K562 (cell line): Measurements from ENCODE around the gene BCAM. TPM values are rescaled to one million over a fixed set of nuclear protein-coding genes. Genes with fewer than 3 reads are reported as not detected.

Experiments used
- NFIC ChIP-seq: fragments of 450-650 bp; IDR thresholded peaks from 2 replicates; pipeline ENCODE4 v1.6.1; 2017; ENCODE audit warnings: mild to moderate bottlenecking, inconsistent platforms
- VEZF1 ChIP-seq: fragments of 200-800 bp; sonication (Bioruptor generic); IDR thresholded peaks from 2 replicates; pipeline ENCODE4 v1.6.1; 2017; ENCODE audit warnings: missing genetic modification characterization, missing compliant biosample characterization
- ZBTB40 ChIP-seq, 2 experiments: fragments of 450-650 bp in 1 of 2; sonication (generic) in 1 of 2; formaldehyde crosslinking in 1 of 2; IDR thresholded peaks; 2 replicates each; pipeline versions ENCODE4 v1.7.1 to v1.9.0; 2016 to 2022; ENCODE audit warnings: inconsistent platforms in 1 of 2, mild to moderate bottlenecking in 1 of 2, missing genetic modification reagents in 1 of 2
- polyA plus RNA-seq, 8 experiments: library from polyadenylated mRNA; depleted of rRNA in 4 of 8; stranded (reverse) in 5 of 8; unstranded in 3 of 8; fragments of >200 nt; fragmentation: Nextera tagmentation in 2 of 8; fragmentation: Illumina TruSeq in 1 of 8; extraction: Ambion mirVana in 2 of 8; extraction: Trizol in 1 of 8; gene quantifications; 2 replicates each; pipeline versions ENCODE4 v1.2.1 to v1.2.3, GENCODE V29; 2011 to 2014; ENCODE audit warnings: inconsistent platforms in 1 of 8, missing spikeins in 1 of 8
- total RNA-seq, 7 experiments: library from RNA; depleted of rRNA in 6 of 7; stranded (reverse); fragments of >200 nt in 6 of 7; fragmentation: Illumina TruSeq in 2 of 7; extraction: Trizol in 2 of 7; gene quantifications; 2 replicates each; pipeline versions ENCODE4 v1.2.1 to v1.2.3, GENCODE V29; 2011 to 2021; ENCODE audit warnings: low replicate concordance in 1 of 7

BCAM gene
- total and polyA plus RNA-seq, 9 of the 15 experiments (the other 6 are each of a cell fraction or from before 2014, with no cell fraction given), result 0.07 to 1.3 (median 0.33) TPM; not detected in 2

GRCh38 chr19:44808463-44809371 is at the start of gene BCAM (continued):
- TF ChIP-seq VEZF1 (CRISPR knock-in tag) (peak; percentile 94), NFIC (peak; percentile 64), ZBTB40 (IDR thresholded peaks at IDR 0.05) (0 out of 2 replicates have a peak, but pooled peaks have one; percentile 52), ZBTB40 (CRISPR knock-in tag; IDR thresholded peaks at IDR 0.05) (no peak)
